HPDE6-E6E7 (cell line): Measurements from ENCODE around the gene SUSD3.

ENCODE experiments used
- DNase-seq: peaks from one replicate; pipeline ENCODE4 v3.0.0; 2011; ENCODE audit warnings: missing footprints; ENCODE audit errors: extremely low spot score

SUSD3 gene

GRCh38 chr9:93076101-93076791 is 17.7 kb downstream of the SUSD3 start:
- DNase-seq = no peak

GRCh38 chr9:93076792-93077128 is 18.3 kb downstream of the SUSD3 start:
- DNase-seq = no peak

- no peak for DNase-seq
Measured at GRCh38 chr9:93077367-93077766, 18.9 kb downstream of the SUSD3 start.

- no peak for DNase-seq
Measured at GRCh38 chr9:93077811-93078210, 19.3 kb downstream of the SUSD3 start.

- DNase-seq = no peak
Measured at GRCh38 chr9:93079371-93079770, 20.9 kb downstream of the SUSD3 start.

GRCh38 chr9:93080406-93080805 is 21.9 kb downstream of the SUSD3 start:
- DNase-seq = no peak

- DNase-seq = no peak
Measured at GRCh38 chr9:93081081-93081529, 22.6 kb downstream of the SUSD3 start.

- DNase-seq = no peak
Measured at GRCh38 chr9:93081931-93082330, 23.4 kb downstream of the SUSD3 start.

- DNase-seq = no peak
Measured at GRCh38 chr9:93082841-93083411, 24.4 kb downstream of the SUSD3 start.

- no peak for DNase-seq
Measured at GRCh38 chr9:93083592-93084470, 25.3 kb downstream of the SUSD3 start.

- no peak for DNase-seq
Measured at GRCh38 chr9:93084471-93084881, 26.0 kb downstream of the SUSD3 start.

GRCh38 chr9:93085676-93086075 is 27.2 kb downstream of the SUSD3 start:
- DNase-seq = no peak

GRCh38 chr9:93086447-93087224 is 28.1 kb downstream of the SUSD3 start:
- no peak for DNase-seq

- DNase-seq = no peak
Measured at GRCh38 chr9:93087971-93088655, 29.6 kb downstream of the SUSD3 start.

GRCh38 chr9:93088656-93089015 is 30.1 kb downstream of the SUSD3 start:
- DNase-seq = no peak

- no peak for DNase-seq
Measured at GRCh38 chr9:93089024-93089423, 30.5 kb downstream of the SUSD3 start.

GRCh38 chr9:93089481-93089991 is 31.0 kb downstream of the SUSD3 start:
- no peak for DNase-seq

GRCh38 chr9:93090091-93090655 is 31.7 kb downstream of the SUSD3 start:
- no peak for DNase-seq

- DNase-seq = no peak
Measured at GRCh38 chr9:93091056-93091452, 32.6 kb downstream of the SUSD3 start.

- no peak for DNase-seq
Measured at GRCh38 chr9:93091453-93092081, 33.1 kb downstream of the SUSD3 start.
